DND-41 (cell line): Measurements from ENCODE around the gene PXMP4.

Source experiments
- EZH2 ChIP-seq: IDR thresholded peaks from 3 replicates; pipeline ENCODE4 v1.6.1; 2012; ENCODE audit warnings: borderline replicate concordance, low read depth, mild to moderate bottlenecking, moderate library complexity, low read length, inconsistent platforms; ENCODE audit not compliant: severe bottlenecking
- TF ChIP-seq, protein P1 (sequence below): IDR thresholded peaks from 2 replicates; pipeline ENCODE4 v1.5.1; 2012; ENCODE audit warnings: borderline replicate concordance, low read length, moderate library complexity, mild to moderate bottlenecking; ENCODE audit not compliant: poor library complexity, severe bottlenecking; ENCODE audit errors: extremely low read depth

DNA sequence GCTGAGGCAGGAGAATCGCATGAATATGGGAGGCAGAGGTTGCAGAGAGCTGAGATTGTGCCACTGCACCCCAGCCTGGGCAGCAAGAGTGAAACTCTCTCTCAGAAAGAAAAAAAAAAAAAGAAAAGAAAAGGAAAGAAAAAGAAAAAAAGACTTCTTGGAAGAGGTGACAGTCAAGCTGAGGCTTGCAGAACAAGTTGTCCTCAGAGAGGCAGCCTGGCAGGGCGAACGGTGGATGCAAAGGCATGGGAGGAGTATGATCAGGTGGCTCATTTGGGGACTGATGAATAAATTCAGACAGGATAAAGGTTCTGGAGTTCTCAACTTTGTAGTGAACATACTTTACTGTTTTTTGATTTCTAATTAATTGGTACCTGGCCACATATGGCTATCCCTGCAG is 24.1 kb upstream of the PXMP4 start:
- TF ChIP-seq, protein P1, sequence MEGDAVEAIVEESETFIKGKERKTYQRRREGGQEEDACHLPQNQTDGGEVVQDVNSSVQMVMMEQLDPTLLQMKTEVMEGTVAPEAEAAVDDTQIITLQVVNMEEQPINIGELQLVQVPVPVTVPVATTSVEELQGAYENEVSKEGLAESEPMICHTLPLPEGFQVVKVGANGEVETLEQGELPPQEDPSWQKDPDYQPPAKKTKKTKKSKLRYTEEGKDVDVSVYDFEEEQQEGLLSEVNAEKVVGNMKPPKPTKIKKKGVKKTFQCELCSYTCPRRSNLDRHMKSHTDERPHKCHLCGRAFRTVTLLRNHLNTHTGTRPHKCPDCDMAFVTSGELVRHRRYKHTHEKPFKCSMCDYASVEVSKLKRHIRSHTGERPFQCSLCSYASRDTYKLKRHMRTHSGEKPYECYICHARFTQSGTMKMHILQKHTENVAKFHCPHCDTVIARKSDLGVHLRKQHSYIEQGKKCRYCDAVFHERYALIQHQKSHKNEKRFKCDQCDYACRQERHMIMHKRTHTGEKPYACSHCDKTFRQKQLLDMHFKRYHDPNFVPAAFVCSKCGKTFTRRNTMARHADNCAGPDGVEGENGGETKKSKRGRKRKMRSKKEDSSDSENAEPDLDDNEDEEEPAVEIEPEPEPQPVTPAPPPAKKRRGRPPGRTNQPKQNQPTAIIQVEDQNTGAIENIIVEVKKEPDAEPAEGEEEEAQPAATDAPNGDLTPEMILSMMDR = no peak
- TF ChIP-seq EZH2 = no peak
